GM10847 (cell line): ENCODE data around the gene CLCN5.

ENCODE experiments used
- POLR2A ChIP-seq: IDR thresholded peaks from 2 replicates; pipeline ENCODE4 v1.6.1; 2011; ENCODE audit not compliant: insufficient read length; ENCODE audit errors: extremely low read depth

The CLCN5 gene

GRCh38 chrX:49922291-49923241, at the start of gene CLCN5:
Gene CLCN5 (plus strand): TSS chrX:49922596. CDS start chrX:49925299, 2,703 bp downstream.
- TF ChIP-seq POLR2A: peak; percentile 34

- no peak for TF ChIP-seq POLR2A
These were observed 45.6 kb upstream of the CLCN5 start for GRCh38 chrX:49876750-49877149.

GRCh38 chrX:49877397-49878101, 44.8 kb upstream of the CLCN5 start:
- TF ChIP-seq POLR2A: no peak

- no peak for TF ChIP-seq POLR2A
These were observed 44.1 kb upstream of the CLCN5 start for GRCh38 chrX:49878128-49878833.

- no peak for TF ChIP-seq POLR2A
These were observed 43.4 kb upstream of the CLCN5 start, which contains the start of gene USP27X for GRCh38 chrX:49878834-49879655. Gene USP27X (plus strand): TSS chrX:49879484. CDS start chrX:49880308, 824 bp downstream.

GRCh38 chrX:49879656-49880277, 42.6 kb upstream of the CLCN5 start:
- TF ChIP-seq POLR2A: no peak

GRCh38 chrX:49880668-49881067, 41.7 kb upstream of the CLCN5 start:
- TF ChIP-seq POLR2A: no peak

- TF ChIP-seq POLR2A: no peak
These were observed 38.0 kb upstream of the CLCN5 start for GRCh38 chrX:49884290-49884862.

- TF ChIP-seq POLR2A: no peak
These were observed 29.9 kb upstream of the CLCN5 start for GRCh38 chrX:49892542-49892941.

GRCh38 chrX:49896951-49897350, 25.4 kb upstream of the CLCN5 start:
- no peak for TF ChIP-seq POLR2A

- TF ChIP-seq POLR2A: no peak
These were observed 21.3 kb upstream of the CLCN5 start for GRCh38 chrX:49901048-49901447.

- no peak for TF ChIP-seq POLR2A
These were observed 12.1 kb upstream of the CLCN5 start for GRCh38 chrX:49910344-49910743.

- no peak for TF ChIP-seq POLR2A
These were observed 10.3 kb upstream of the CLCN5 start for GRCh38 chrX:49912086-49912485.

GRCh38 chrX:49912861-49913260, 9.5 kb upstream of the CLCN5 start:
- TF ChIP-seq POLR2A: no peak
